Colonic mucosa (tissue), 4 donors: Measurements from ENCODE around the gene DNAJC15. TPM values are rescaled to one million over a fixed set of nuclear protein-coding genes. Genes with fewer than 3 reads are reported as not detected.

Experiments
- DNase-seq: peaks from one replicate; pipeline ENCODE4 v3.0.0-alpha.2; 2020
- H3K27ac ChIP-seq: fragments of 200-600 bp; one replicate; pipeline ENCODE4 v1.8.0; 2021
- H3K27me3 ChIP-seq: fragments of 200-600 bp; one replicate; pipeline ENCODE4 v1.8.0; 2021
- H3K36me3 ChIP-seq: fragments of 200-600 bp; one replicate; pipeline ENCODE4 v1.8.0; 2021
- H3K4me1 ChIP-seq: fragments of 200-600 bp; one replicate; pipeline ENCODE4 v1.8.0; 2021; ENCODE audit warnings: mild to moderate bottlenecking
- H3K4me3 ChIP-seq: fragments of 200-600 bp; one replicate; pipeline ENCODE4 v1.8.0; 2021
- H3K9ac ChIP-seq, 2 donors: one replicate each; pipeline ENCODE4 v1.7.0; 2013; ENCODE audit warnings: control low read depth in 2 of 2, low read depth in 2 of 2, low read length in 2 of 2
- H3K9me3 ChIP-seq: fragments of 200-600 bp; one replicate; pipeline ENCODE4 v1.8.0; 2021
- CTCF ChIP-seq: fragments of 200-600 bp; IDR thresholded peaks from one replicate; pipeline ENCODE4 v1.8.0; 2022; ENCODE audit warnings: antibody characterized with exemption, mild to moderate bottlenecking
- intact Hi-C: fragments of 100-400 bp; cut with DNase I; formaldehyde crosslinking; loops from one replicate; pipeline ENCODE4 v1.14.1; 2022
- total RNA-seq, 2 donors: library from RNA; stranded (reverse); fragmentation: NEBNext Ultra II Directional in 1 of 2; extraction: Animal tissue kit (Norgen Biotek cat#: 25700) in 1 of 2; gene quantifications; one replicate each; pipeline ENCODE4 v1.2.1, GENCODE V29; 2021
- donor health status: healthy.
- donor health status: DM: no; HTN: no; CAD: no.
- donor health status: DM: no; HTN: no; CAD: no.

The DNAJC15 gene
- total RNA-seq, 2 donors from 2014 or later, result 6.6 to 14.6 TPM

- DNase-seq, result no peak
- no peak overlapping the region for H3K27ac ChIP-seq
- no peaks in the 10 kb centered on the region for H3K9me3 ChIP-seq
- H3K27me3 ChIP-seq, result no peaks in the 10 kb centered on the region
- no peaks in the 10 kb centered on the region for H3K36me3 ChIP-seq
- TF ChIP-seq CTCF, result no peak
- H3K4me1 ChIP-seq, result no peaks in the 10 kb centered on the region
- H3K4me3 ChIP-seq, result no peak overlapping the region
- intact Hi-C loops, result no loop called here
- no peak overlapping the region for H3K9ac ChIP-seq
Observed at GRCh38 chr13:43158516-43158915, 135.1 kb downstream of the DNAJC15 start.

- no peaks in the 10 kb centered on the region for H3K36me3 ChIP-seq
Observed at GRCh38 chr13:43159026-43159461, 135.7 kb downstream of the DNAJC15 start.

More at GRCh38 chr13:43159026-43159461, 135.7 kb downstream of the DNAJC15 start:
- Histone ChIP-seq H3K9ac (no peak overlapping the region), H3K4me3 (no peak overlapping the region), H3K27ac (no peak overlapping the region), H3K9me3 (no peaks in the 10 kb centered on the region), H3K27me3 (no peaks in the 10 kb centered on the region), H3K4me1 (no peaks in the 10 kb centered on the region)
- TF ChIP-seq CTCF, result no peak
- intact Hi-C loops, result no loop called here
- no peak for DNase-seq

Other genes starting within 250 kb of the DNAJC15 start
- gene FAM216B, start 242.0 kb upstream of the DNAJC15 start, total RNA-seq, result under 1 TPM in 1 of 2 donors, not detected in 1; 0.08 TPM
- 10 to 100 TPM in 1 of 2 donors, 1 to 10 TPM in 1; 5.4 to 16.8 TPM for gene EPSTI1, start 31.3 kb upstream of the DNAJC15 start, total RNA-seq